IMR-90 (cell line): ENCODE results near the gene TMEM154. TPM values are rescaled to one million over a fixed set of nuclear protein-coding genes. Genes with fewer than 3 reads are reported as not detected.
"Not testable (repeated sequence)": the region's sequence is repeated elsewhere in the genome, so short reads cannot be mapped to it uniquely, and the experiment has no call there.

Source experiments
- ATAC-seq: fragments of 200-7000 bp; cut with Tn5 transposase; 2 replicates; pipeline ENCODE4 v1.9.1; 2020; ENCODE audit warnings: low read depth, mild to moderate bottlenecking, moderate library complexity
- BruUV-seq: library from RNA; stranded (reverse); fragments of 400-500 nt; replicated peaks from 2 replicates; lab custom pipeline; 2021; lab: Mats Ljungman, UMichigan
- CTCF ChIA-PET: fragments of 300-600 bp; formaldehyde crosslinking; extraction: SDS; loops from one replicate; lab custom pipeline; 2021; ENCODE audit warnings: antibody characterized with exemption; lab: Yijun Ruan, JAX
- POLR2A ChIA-PET: fragments of 300-600 bp; sonication (Branson Sonifier 250); formaldehyde crosslinking; loops from one replicate; lab custom pipeline; 2022; ENCODE audit warnings: antibody characterized with exemption; ENCODE audit not compliant: unreplicated experiment; lab: Charles Lee
- DNase-seq: peaks from one replicate; pipeline ENCODE4 v3.0.0; 2013
- H2AFZ ChIP-seq: replicated peaks from 2 replicates; pipeline ENCODE3; 2013; ENCODE audit warnings: low read length, mild to moderate bottlenecking; ENCODE audit not compliant: poor library complexity
- H2AK5ac ChIP-seq: 2 replicates; pipeline ENCODE4 v1.6.1; 2013; ENCODE audit warnings: low read depth, low read length, inconsistent platforms
- H2AK9ac ChIP-seq: replicated peaks from 2 replicates; pipeline ENCODE3; 2013; ENCODE audit warnings: mild to moderate bottlenecking, low read depth, low read length, moderate library complexity; ENCODE audit not compliant: poor library complexity
- H2BK120ac ChIP-seq: 2 replicates; pipeline ENCODE4 v1.6.1; 2013; ENCODE audit warnings: low read depth, low read length, inconsistent platforms
- H2BK15ac ChIP-seq: 3 replicates; pipeline ENCODE4 v1.6.1; 2013; ENCODE audit warnings: low read depth, low read length, inconsistent platforms
- H2BK20ac ChIP-seq: 2 replicates; pipeline ENCODE4 v1.6.1; 2013; ENCODE audit warnings: low read depth, mild to moderate bottlenecking, inconsistent platforms, low read length, moderate library complexity
- H2BK5ac ChIP-seq: 2 replicates; pipeline ENCODE4 v1.6.1; 2013; ENCODE audit warnings: mild to moderate bottlenecking, low read depth, low read length, inconsistent platforms; ENCODE audit not compliant: poor library complexity, severe bottlenecking
- H3K14ac ChIP-seq: replicated peaks from 2 replicates; pipeline ENCODE4 v1.6.1; 2013; ENCODE audit warnings: low read depth, low read length, inconsistent platforms
- H3K18ac ChIP-seq: 2 replicates; pipeline ENCODE4 v1.6.1; 2013; ENCODE audit warnings: low read depth, low read length, control low read depth
- H3K23ac ChIP-seq: 2 replicates; pipeline ENCODE4 v1.6.1; 2013; ENCODE audit warnings: low read depth, low read length, inconsistent platforms
- H3K27ac ChIP-seq: 2 replicates; pipeline ENCODE4 v1.5.1; 2013; ENCODE audit warnings: mild to moderate bottlenecking, control low read depth, low read length; ENCODE audit not compliant: insufficient read depth
- H3K27me3 ChIP-seq: 2 replicates; pipeline ENCODE4 v1.6.1; 2013; ENCODE audit warnings: low read length; ENCODE audit not compliant: control insufficient read depth, insufficient read depth
- H3K36me3 ChIP-seq: 2 replicates; pipeline ENCODE4 v1.6.1; 2013; ENCODE audit warnings: low read length, mixed read lengths; ENCODE audit not compliant: control insufficient read depth, insufficient read depth
- H3K4ac ChIP-seq: 2 replicates; pipeline ENCODE4 v1.6.1; 2013; ENCODE audit warnings: low read depth, low read length, inconsistent platforms
- H3K4me1 ChIP-seq: 2 replicates; pipeline ENCODE4 v1.6.1; 2013; ENCODE audit warnings: low read length, mixed read lengths; ENCODE audit not compliant: control insufficient read depth, insufficient read depth
- H3K4me2 ChIP-seq: 2 replicates; pipeline ENCODE4 v1.6.1; 2013; ENCODE audit warnings: low read depth, mild to moderate bottlenecking, control low read depth, low read length, moderate library complexity
- H3K4me3 ChIP-seq: 2 replicates; pipeline ENCODE4 v1.5.1; 2013; ENCODE audit warnings: low read depth, mild to moderate bottlenecking, control low read depth, low read length, moderate library complexity; ENCODE audit not compliant: insufficient read depth
- H3K56ac ChIP-seq: 2 replicates; pipeline ENCODE4 v1.6.1; 2013; ENCODE audit warnings: low read length, inconsistent platforms; ENCODE audit not compliant: insufficient read depth; ENCODE audit errors: extremely low read depth
- H3K79me1 ChIP-seq, 2 experiments: 2 replicates each; pipeline ENCODE4 v1.6.1; 2013; ENCODE audit warnings: low read length in 2 of 2, inconsistent platforms in 1 of 2, low read depth in 1 of 2
- H3K9ac ChIP-seq: 2 replicates; pipeline ENCODE4 v1.6.1; 2013; ENCODE audit warnings: low read depth, low read length, control low read depth
- H3K9me1 ChIP-seq: 2 replicates; pipeline ENCODE4 v1.6.1; 2013; ENCODE audit warnings: low read length, inconsistent platforms; ENCODE audit not compliant: insufficient read depth
- H3K9me3 ChIP-seq: 2 replicates; pipeline ENCODE4 v1.6.1; 2013; ENCODE audit warnings: low read length; ENCODE audit not compliant: control insufficient read depth, insufficient read depth
- H4K20me1 ChIP-seq: 2 replicates; pipeline ENCODE4 v1.6.1; 2013; ENCODE audit warnings: low read length, inconsistent platforms; ENCODE audit not compliant: insufficient read depth
- H4K5ac ChIP-seq: 2 replicates; pipeline ENCODE4 v1.6.1; 2013; ENCODE audit warnings: mild to moderate bottlenecking, low read depth, low read length, control low read depth
- H4K8ac ChIP-seq, 2 experiments: 2 replicates each; pipeline ENCODE4 v1.6.1; 2013; ENCODE audit warnings: low read depth in 2 of 2, low read length in 2 of 2, control low read depth in 1 of 2, inconsistent platforms in 1 of 2
- H4K91ac ChIP-seq: 2 replicates; pipeline ENCODE4 v1.6.1; 2013; ENCODE audit warnings: low read depth, low read length, inconsistent platforms; ENCODE audit not compliant: insufficient read depth
- WGBS, 2 experiments: methylation state at CpG; one replicate each; pipeline versions ENCODE4 v1.1.5 to v1.1.7; 2013; ENCODE audit warnings: missing lambda C conversion rate in 2 of 2; ENCODE audit not compliant: insufficient read length in 1 of 2; ENCODE audit errors: extremely low coverage in 2 of 2; 5-methylcytosine and 5-hydroxymethylcytosine counted together
- dilution Hi-C: fragments of 300-500 bp; cut with HindIII; formaldehyde crosslinking; loops from one replicate; pipeline ENCODE4 v1.14.3; 2018; ENCODE audit warnings: low sequenced_read_pairs; ENCODE audit not compliant: unreplicated experiment
- in situ Hi-C: fragments of 300-500 bp; cut with MboI; formaldehyde crosslinking; loops from 3 replicates; pipeline ENCODE4 v1.14.3; 2019; ENCODE audit warnings: low sequenced_read_pairs, inconsistent platforms, mixed read lengths
- intact Hi-C: fragments of 100-400 bp; cut with micrococcal nuclease; formaldehyde crosslinking; loops from 2 replicates; pipeline ENCODE4 v1.10.0; 2022
- polyA plus RNA-seq, 3 experiments: library from polyadenylated mRNA; depleted of rRNA; stranded (reverse); fragments of >200 nt; gene quantifications; 2 replicates each; pipeline ENCODE4 v1.2.3, GENCODE V29; 2012; ENCODE audit warnings: low replicate concordance in 1 of 3
- total RNA-seq: library from RNA; depleted of rRNA; stranded (reverse); fragments of >200 nt; gene quantifications from 2 replicates; pipeline ENCODE4 v1.2.3, GENCODE V29; 2012

The TMEM154 gene
- total and polyA plus RNA-seq, 2 of the 4 experiments (the other 2 are of a cell fraction) = 0.12 to 0.18 TPM

GRCh38 chr4:152664067-152664378 is 15.8 kb downstream of the TMEM154 start:
- H2BK15ac ChIP-seq, DNase-seq, H3K56ac ChIP-seq, H3K9me3 ChIP-seq, H3K9me1 ChIP-seq, H3K14ac ChIP-seq, H4K5ac ChIP-seq, H4K8ac ChIP-seq, H4K91ac ChIP-seq, H2BK120ac ChIP-seq, H3K18ac ChIP-seq, H3K4me2 ChIP-seq, intact Hi-C loops, H2AFZ ChIP-seq, H2BK20ac ChIP-seq, H3K23ac ChIP-seq, H3K9ac ChIP-seq, H4K20me1 ChIP-seq, CTCF ChIA-PET, POLR2A ChIA-PET, BruUV-seq, H3K27me3 ChIP-seq, ATAC-seq, H3K4me1 ChIP-seq, dilution Hi-C loops, H3K4ac ChIP-seq, in situ Hi-C loops, H2BK5ac ChIP-seq, H3K27ac ChIP-seq, H2AK5ac ChIP-seq, H3K36me3 ChIP-seq, H3K79me1 ChIP-seq, H3K4me3 ChIP-seq, H2AK9ac ChIP-seq: not testable (repeated sequence)
- WGBS, 2 experiments = no CpG with 5 or more reads among the region's 5 CpGs
